Measurements from ENCODE around the gene SLC25A28. TPM values are rescaled to one million over a fixed set of nuclear protein-coding genes. Genes with fewer than 3 reads are reported as not detected.

Gene SLC25A28
- polyA plus RNA-seq, 1 donor from 2014 or later = 79.9 TPM

DNA sequence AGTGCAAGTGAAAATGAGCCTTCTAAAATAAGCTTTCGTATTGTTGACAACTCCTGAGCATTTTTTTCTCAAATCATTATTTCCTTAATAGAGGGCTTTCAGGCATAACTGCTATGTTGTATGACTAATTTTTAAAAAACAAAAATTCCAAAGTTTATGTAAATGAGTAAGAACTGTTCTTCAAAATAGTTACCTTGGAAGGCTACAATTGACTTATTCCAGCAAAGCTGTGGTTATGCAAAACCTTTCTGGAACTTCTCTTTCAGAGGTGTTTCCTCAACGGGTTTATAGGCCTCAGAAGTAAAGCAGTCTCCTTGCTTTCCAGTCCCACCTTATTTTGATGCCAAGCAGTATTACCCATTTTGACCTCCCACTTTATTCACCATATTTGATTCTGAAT, 2.5 kb downstream of the SLC25A28 start:
- Histone ChIP-seq H3K79me2 (replicated peaks; ENCODE audit: insufficient read depth, low read length) (peaks cover 28% of the 10 kb centered on the region), H3K4me2 (ENCODE audit: low read length) (peak overlapping the region; percentile 66), H3K27ac (ENCODE audit: low read length) (no peak overlapping the region)

DNA sequence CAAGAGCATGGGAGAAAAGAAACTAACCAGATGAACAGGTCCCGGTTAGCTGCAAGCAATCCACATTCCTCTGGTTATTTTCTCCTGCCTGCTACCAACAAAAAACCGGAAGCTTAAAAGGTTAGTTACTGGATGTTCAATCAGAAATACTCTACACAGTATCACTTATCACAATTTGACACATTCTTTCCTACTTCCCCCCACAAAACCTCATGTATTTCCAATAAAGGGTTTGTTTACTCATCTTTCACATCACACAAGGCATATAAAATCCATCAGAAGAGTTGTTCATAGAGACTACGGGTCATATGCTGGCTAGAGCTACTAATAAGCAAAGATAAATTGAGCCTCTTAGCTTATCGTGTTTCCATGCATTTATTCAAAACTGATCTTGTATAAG, 4.8 kb downstream of the SLC25A28 start:
- TF ChIP-seq REST (IDR thresholded peaks at IDR 0.05; ENCODE audit: borderline replicate concordance) = no peak
- TF ChIP-seq TAF1 (IDR thresholded peaks at IDR 0.05; ENCODE audit: low read depth) = no peak
- TF ChIP-seq, protein P1, sequence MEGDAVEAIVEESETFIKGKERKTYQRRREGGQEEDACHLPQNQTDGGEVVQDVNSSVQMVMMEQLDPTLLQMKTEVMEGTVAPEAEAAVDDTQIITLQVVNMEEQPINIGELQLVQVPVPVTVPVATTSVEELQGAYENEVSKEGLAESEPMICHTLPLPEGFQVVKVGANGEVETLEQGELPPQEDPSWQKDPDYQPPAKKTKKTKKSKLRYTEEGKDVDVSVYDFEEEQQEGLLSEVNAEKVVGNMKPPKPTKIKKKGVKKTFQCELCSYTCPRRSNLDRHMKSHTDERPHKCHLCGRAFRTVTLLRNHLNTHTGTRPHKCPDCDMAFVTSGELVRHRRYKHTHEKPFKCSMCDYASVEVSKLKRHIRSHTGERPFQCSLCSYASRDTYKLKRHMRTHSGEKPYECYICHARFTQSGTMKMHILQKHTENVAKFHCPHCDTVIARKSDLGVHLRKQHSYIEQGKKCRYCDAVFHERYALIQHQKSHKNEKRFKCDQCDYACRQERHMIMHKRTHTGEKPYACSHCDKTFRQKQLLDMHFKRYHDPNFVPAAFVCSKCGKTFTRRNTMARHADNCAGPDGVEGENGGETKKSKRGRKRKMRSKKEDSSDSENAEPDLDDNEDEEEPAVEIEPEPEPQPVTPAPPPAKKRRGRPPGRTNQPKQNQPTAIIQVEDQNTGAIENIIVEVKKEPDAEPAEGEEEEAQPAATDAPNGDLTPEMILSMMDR (IDR thresholded peaks at IDR 0.05; ENCODE audit: poor library complexity, severe bottlenecking) = no peak
- TF ChIP-seq EP300 (conservative IDR thresholded peaks at IDR 0.05; ENCODE audit: poor library complexity, severe bottlenecking) = no peak
- no peak for TF ChIP-seq SMC3 (conservative IDR thresholded peaks at IDR 0.05; ENCODE audit: poor library complexity)
- no peak for TF ChIP-seq POLR2AphosphoS5 (IDR thresholded peaks at IDR 0.05)
- no peak for TF ChIP-seq MXI1 (conservative IDR thresholded peaks at IDR 0.05; ENCODE audit: poor library complexity, severe bottlenecking)
- no peak for TF ChIP-seq RAD21 (conservative IDR thresholded peaks at IDR 0.05)
- TF ChIP-seq EZH2 (IDR thresholded peaks at IDR 0.05; ENCODE audit: borderline replicate concordance, insufficient read depth, low read length, poor library complexity, severe bottlenecking) = no peak
- peaks cover 28% of the 10 kb centered on the region for H3K79me2 ChIP-seq (replicated peaks; ENCODE audit: insufficient read depth, low read length)
- H3F3A ChIP-seq (ENCODE audit: insufficient read depth, low read length, poor library complexity, severe bottlenecking) = no peaks in the 10 kb centered on the region
- H3K9me2 ChIP-seq (ENCODE audit: insufficient read depth, low read length) = no peaks in the 10 kb centered on the region
- H4K20me1 ChIP-seq (ENCODE audit: insufficient read depth) = no peaks in the 10 kb centered on the region
- no peaks in the 10 kb centered on the region for H3K36me3 ChIP-seq (ENCODE audit: insufficient read depth, low read length)
- H3K9me3 ChIP-seq (ENCODE audit: low read length) = no peaks in the 10 kb centered on the region
- H3K4me3 ChIP-seq (ENCODE audit: low read length) = no peak overlapping the region
- no peak overlapping the region for H3K27ac ChIP-seq (ENCODE audit: low read length)
- no peak overlapping the region for H2AFZ ChIP-seq (ENCODE audit: low read depth, low read length)
- no peak overlapping the region for H3K4me2 ChIP-seq (ENCODE audit: low read length)
- H3K9ac ChIP-seq (ENCODE audit: low read length) = no peak overlapping the region
- no peaks in the 10 kb centered on the region for H3K27me3 ChIP-seq (ENCODE audit: insufficient read depth, low read depth, low read length)

More for the DNA sequence above, 2.5 kb downstream of the SLC25A28 start:
- Histone ChIP-seq H3K4me3 (ENCODE audit: low read length) (peak overlapping the region; percentile 84), H3F3A (ENCODE audit: insufficient read depth, low read length, poor library complexity, severe bottlenecking) (no peaks in the 10 kb centered on the region), H3K9me2 (ENCODE audit: insufficient read depth, low read length) (no peaks in the 10 kb centered on the region), H3K27me3 (ENCODE audit: insufficient read depth, low read depth, low read length) (no peaks in the 10 kb centered on the region), H3K9ac (ENCODE audit: low read length) (peak overlapping the region; percentile 7), H2AFZ (ENCODE audit: low read depth, low read length) (no peak overlapping the region), H4K20me1 (ENCODE audit: insufficient read depth) (no peaks in the 10 kb centered on the region), H3K36me3 (ENCODE audit: insufficient read depth, low read length) (no peaks in the 10 kb centered on the region), H3K9me3 (ENCODE audit: low read length) (no peaks in the 10 kb centered on the region)
- TF ChIP-seq EZH2 (IDR thresholded peaks at IDR 0.05; ENCODE audit: borderline replicate concordance, insufficient read depth, low read length, poor library complexity, severe bottlenecking) = no peak
- no peak for TF ChIP-seq EP300 (conservative IDR thresholded peaks at IDR 0.05; ENCODE audit: poor library complexity, severe bottlenecking)
- no peak for TF ChIP-seq POLR2AphosphoS5 (IDR thresholded peaks at IDR 0.05)
- TF ChIP-seq, protein P1 (IDR thresholded peaks at IDR 0.05; ENCODE audit: poor library complexity, severe bottlenecking) = no peak
- no peak for TF ChIP-seq SMC3 (conservative IDR thresholded peaks at IDR 0.05; ENCODE audit: poor library complexity)
- TF ChIP-seq RAD21 (conservative IDR thresholded peaks at IDR 0.05) = no peak
- TF ChIP-seq MXI1 (conservative IDR thresholded peaks at IDR 0.05; ENCODE audit: poor library complexity, severe bottlenecking) = no peak

All from neural cell (in vitro differentiated cells).